Measurements from ENCODE around the gene SNRPA1. TPM values are rescaled to one million over a fixed set of nuclear protein-coding genes. Genes with fewer than 3 reads are reported as not detected.
A peak's percentile ranks its signal among the peaks of the same experiment; 100 is the strongest.

Gene SNRPA1
- total and polyA plus RNA-seq, 9 of the 15 experiments (the other 6 are each of a cell fraction or from before 2014, with no cell fraction given), result 62.7 to 245 (median 189) TPM

- TF ChIP-seq TGIF2 (CRISPR knock-in tag; IDR thresholded peaks at IDR 0.05) (0 out of 2 replicates have a peak, but pooled peaks have one; percentile 55), CHAMP1 (IDR thresholded peaks at IDR 0.05) (no peak), DEAF1 (CRISPR knock-in tag; IDR thresholded peaks at IDR 0.05) (no peak), FOXM1 (IDR thresholded peaks at IDR 0.05; ENCODE audit: low read depth) (peak; percentile 18; the same call in 1 of the 2 replicates), FOXM1 (CRISPR knock-in tag; IDR thresholded peaks at IDR 0.05; ENCODE audit: low read depth) (no peak; the same call in 1 of the 2 replicates), ZNF324 (CRISPR knock-in tag; IDR thresholded peaks at IDR 0.05) (no peak), ELF4 (CRISPR knock-in tag; IDR thresholded peaks at IDR 0.05) (no peak), ZKSCAN3 (CRISPR knock-in tag; IDR thresholded peaks at IDR 0.05) (no peak), MCM7 (IDR thresholded peaks at IDR 0.05) (no peak), HNRNPL (IDR thresholded peaks at IDR 0.05; ENCODE audit: low read depth, low read length) (no peak), ZNF785 (CRISPR knock-in tag; IDR thresholded peaks at IDR 0.05) (no peak), CBX8 (IDR thresholded peaks at IDR 0.05; ENCODE audit: borderline replicate concordance, extremely low read depth, low read depth, low read length, poor library complexity, severe bottlenecking) (no peak), SFPQ (IDR thresholded peaks at IDR 0.05; ENCODE audit: low read depth, low read length) (no peak), FIP1L1 (IDR thresholded peaks at IDR 0.05; ENCODE audit: low read depth, low read length, poor library complexity, severe bottlenecking) (peak; percentile 69), USF1 (CRISPR knock-in tag; IDR thresholded peaks at IDR 0.05) (peak; percentile 50), EP400 (IDR thresholded peaks at IDR 0.05) (peak; percentile 95), CBFA2T2 (conservative IDR thresholded peaks at IDR 0.05) (no peak)
These were observed at the start of gene SNRPA1 (continued) for GRCh38 chr15:101294731-101295606.

Data from K562 (cell line).